Measurements from ENCODE around the gene CFAP74. TPM values are rescaled to one million over a fixed set of nuclear protein-coding genes. Genes with fewer than 3 reads are reported as not detected.
"Not testable (repeated sequence)": the region's sequence is repeated elsewhere in the genome, so short reads cannot be mapped to it uniquely, and the experiment has no call there.

CFAP74 gene
- total RNA-seq, 2 experiments from 2014 or later: not detected

DNA sequence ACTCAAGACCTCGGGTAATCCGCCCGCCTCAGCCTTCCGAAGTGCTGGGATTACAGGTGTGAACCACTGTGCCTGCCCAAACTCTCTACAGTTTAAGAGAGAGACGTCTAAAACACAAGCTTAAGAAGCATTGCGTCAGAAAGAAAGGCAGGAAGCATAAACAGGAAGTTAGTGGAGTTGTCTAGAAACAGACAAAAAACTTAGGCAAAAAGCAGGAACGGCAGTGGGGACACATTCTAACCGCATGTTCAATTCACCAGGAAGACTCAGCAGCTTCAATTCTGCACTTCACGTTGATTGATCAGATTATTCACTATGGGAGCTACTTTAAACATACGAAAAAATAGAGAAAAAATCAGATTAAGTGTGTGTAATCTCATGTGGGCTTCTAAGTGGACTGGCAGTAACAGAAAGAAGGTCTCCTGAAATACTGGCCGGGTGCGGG lies 7.4 kb downstream of the CFAP74 start:
- DNase-seq: no peak
- H3K36me3 Mint-ChIP-seq (ENCODE audit: low read depth): no peaks in the 10 kb centered on the region
- ChIA-PET CTCF (interaction anchor here (0.8 to 1.1 kb wide), 2 partner anchors 36 to 49 kb away, joined by 3 read pairs; no protein-coding TSS in a partner anchor), POLR2A (interaction anchor here (1.2 kb wide), 1 partner anchor 624 kb away, joined by 3 read pairs; no protein-coding TSS in a partner anchor)
- H3K4me3 Mint-ChIP-seq: no peak overlapping the region
- H3K9me3 Mint-ChIP-seq: no peaks in the 10 kb centered on the region
- no peak overlapping the region for H3K27ac Mint-ChIP-seq
- H3K4me1 Mint-ChIP-seq: peaks cover 11% of the 10 kb centered on the region
- H3K27me3 Mint-ChIP-seq: peaks cover 10% of the 10 kb centered on the region

DNA sequence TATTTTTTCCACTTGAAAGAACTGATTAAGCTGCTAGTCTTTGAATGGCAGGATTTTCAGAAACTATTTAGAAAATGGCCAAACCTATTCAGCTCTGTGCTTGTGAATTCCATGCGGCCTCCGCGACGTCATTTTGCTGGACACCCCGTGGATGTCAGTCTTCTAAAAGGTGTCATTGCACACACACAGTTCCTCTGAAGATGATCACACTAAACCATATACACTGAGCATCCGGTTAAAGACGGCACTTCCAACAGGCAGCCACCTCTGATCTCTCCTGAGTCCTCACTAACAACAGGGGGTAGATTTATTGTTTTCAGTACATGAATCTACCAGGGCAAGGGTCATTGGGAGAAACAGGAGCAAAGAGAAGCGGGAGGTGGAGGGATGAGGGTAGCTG lies 9.1 kb downstream of the CFAP74 start:
- ChIA-PET CTCF (no interaction called here), POLR2A (no interaction called here)
- Mint-ChIP-seq H3K4me3 (no peak overlapping the region), H3K27me3 (peaks cover 11% of the 10 kb centered on the region), H3K36me3 (ENCODE audit: low read depth) (no peaks in the 10 kb centered on the region), H3K27ac (no peak overlapping the region), H3K4me1 (peaks cover 11% of the 10 kb centered on the region), H3K9me3 (no peaks in the 10 kb centered on the region)
- no peak for DNase-seq

DNA sequence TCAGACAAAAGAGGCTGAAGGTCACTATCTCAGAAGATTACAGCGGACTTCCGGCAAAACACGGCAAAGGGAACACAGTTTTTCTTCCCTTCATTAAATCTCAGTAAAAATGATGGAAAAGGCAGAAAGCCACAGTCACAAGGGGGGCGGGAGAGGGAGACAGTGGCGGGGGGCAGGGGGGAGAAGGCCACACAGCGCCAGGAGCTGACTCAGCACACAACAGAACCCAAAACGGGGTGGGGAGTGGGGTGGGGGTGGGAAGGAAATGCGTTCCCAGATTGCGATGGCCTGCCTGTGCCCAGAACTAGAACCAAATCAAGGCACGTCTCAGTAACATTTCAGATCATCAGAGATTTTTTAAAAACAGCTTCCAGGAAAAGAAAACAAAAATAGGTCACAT lies 13.4 kb downstream of the CFAP74 start:
- no peak for DNase-seq
- Mint-ChIP-seq H3K4me1 (peaks cover 4% of the 10 kb centered on the region), H3K4me3 (no peak overlapping the region), H3K9me3 (no peaks in the 10 kb centered on the region), H3K27ac (no peak overlapping the region), H3K27me3 (peaks cover 10% of the 10 kb centered on the region), H3K36me3 (ENCODE audit: low read depth) (no peaks in the 10 kb centered on the region)
- ChIA-PET CTCF (interaction anchor here (1.4 kb wide), 1 partner anchor 55 kb away, joined by 7 read pairs; no protein-coding TSS in a partner anchor), POLR2A (no interaction called here)

DNA sequence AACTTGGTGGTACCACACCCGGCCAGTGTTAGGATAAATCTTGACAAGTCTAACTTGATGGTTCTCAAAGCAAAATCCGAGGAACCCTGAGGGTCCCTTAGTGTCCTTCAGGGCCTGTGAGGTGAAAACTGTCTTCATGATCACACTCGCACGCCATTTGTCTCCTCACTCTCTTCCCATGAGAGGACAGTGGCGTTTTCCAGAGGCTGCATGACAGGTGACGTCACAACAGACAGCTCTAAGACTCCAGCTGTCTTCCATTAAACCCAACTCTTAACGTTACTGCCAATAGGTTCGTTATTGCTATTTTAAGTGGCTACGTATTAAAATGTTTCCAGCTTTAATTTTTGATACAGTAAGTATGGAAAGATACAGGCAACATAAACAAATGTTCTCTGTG lies 13.8 kb downstream of the CFAP74 start:
- CTCF ChIA-PET: interaction anchor here (1.4 kb wide), 1 partner anchor 55 kb away, joined by 7 read pairs; no protein-coding TSS in a partner anchor
- no peak for DNase-seq
- peaks cover 10% of the 10 kb centered on the region for H3K27me3 Mint-ChIP-seq
- H3K27ac Mint-ChIP-seq: no peak overlapping the region
- no peaks in the 10 kb centered on the region for H3K36me3 Mint-ChIP-seq (ENCODE audit: low read depth)
- no peaks in the 10 kb centered on the region for H3K9me3 Mint-ChIP-seq
- H3K4me1 Mint-ChIP-seq: peaks cover 3% of the 10 kb centered on the region
- no peak overlapping the region for H3K4me3 Mint-ChIP-seq
- POLR2A ChIA-PET: no interaction called here

DNA sequence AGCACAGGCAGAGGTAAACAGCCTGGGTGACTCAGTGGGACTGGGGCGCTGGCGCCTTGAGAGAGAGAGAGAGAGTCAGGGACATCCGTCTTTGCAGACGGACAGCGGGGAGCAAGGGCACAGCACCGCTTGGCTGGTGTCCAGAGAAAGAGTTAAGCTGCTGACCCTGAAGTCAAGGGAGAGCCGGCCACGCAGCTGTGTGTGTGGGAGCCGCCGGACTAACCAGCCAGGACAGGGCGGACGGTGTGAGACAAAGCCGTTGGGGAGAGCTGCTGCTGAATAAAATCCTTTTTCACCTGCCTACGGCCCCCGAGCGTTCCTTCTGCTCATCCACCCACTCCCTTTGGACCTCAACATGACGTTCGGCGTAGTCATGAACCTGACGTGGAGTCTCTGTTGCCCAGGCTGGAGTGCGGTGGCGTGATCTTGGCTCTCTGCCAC lies 14.5 kb downstream of the CFAP74 start:
- CTCF ChIA-PET: no interaction called here
- Mint-ChIP-seq H3K27ac (no peak overlapping the region), H3K36me3 (ENCODE audit: low read depth) (no peaks in the 10 kb centered on the region), H3K9me3 (no peaks in the 10 kb centered on the region), H3K4me1 (no peaks in the 10 kb centered on the region), H3K27me3 (peaks cover 10% of the 10 kb centered on the region), H3K4me3 (no peak overlapping the region)
- POLR2A ChIA-PET: no interaction called here
- DNase-seq: no peak

- POLR2A ChIA-PET: no interaction called here
- Mint-ChIP-seq H3K4me1 (no peaks in the 10 kb centered on the region), H3K4me3 (no peak overlapping the region), H3K27ac (no peak overlapping the region), H3K36me3 (ENCODE audit: low read depth) (no peaks in the 10 kb centered on the region), H3K27me3 (peaks cover 10% of the 10 kb centered on the region), H3K9me3 (no peaks in the 10 kb centered on the region)
- no peak for DNase-seq
- CTCF ChIA-PET: no interaction called here
These were observed 15.3 kb downstream of the CFAP74 start for GRCh38 chr1:1988061-1988945.

DNA sequence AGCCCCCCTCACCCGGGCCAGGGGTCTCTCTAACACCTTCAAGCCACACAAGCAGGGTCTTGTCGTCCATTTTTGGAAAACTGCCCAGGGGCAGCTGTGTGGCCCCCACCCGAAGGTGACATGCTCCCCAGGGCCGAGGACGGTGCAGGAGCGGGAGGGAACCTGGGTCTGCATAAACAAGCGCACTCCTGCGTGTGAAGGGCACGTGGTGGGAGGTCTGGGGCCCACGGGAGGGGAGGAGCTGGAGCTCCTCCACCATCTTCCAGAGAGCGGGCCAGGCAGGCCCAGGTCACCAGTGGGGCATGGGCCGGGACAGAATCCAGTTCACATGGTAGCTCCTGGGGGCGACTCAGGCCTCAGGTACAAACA lies 16.5 kb downstream of the CFAP74 start:
- H3K27ac Mint-ChIP-seq: no peak overlapping the region
- DNase-seq: no peak
- POLR2A ChIA-PET: no interaction called here
- no peaks in the 10 kb centered on the region for H3K9me3 Mint-ChIP-seq
- CTCF ChIA-PET: no interaction called here
- no peak overlapping the region for H3K4me3 Mint-ChIP-seq
- H3K27me3 Mint-ChIP-seq: peaks cover 10% of the 10 kb centered on the region
- H3K4me1 Mint-ChIP-seq: no peaks in the 10 kb centered on the region
- no peaks in the 10 kb centered on the region for H3K36me3 Mint-ChIP-seq (ENCODE audit: low read depth)

DNA sequence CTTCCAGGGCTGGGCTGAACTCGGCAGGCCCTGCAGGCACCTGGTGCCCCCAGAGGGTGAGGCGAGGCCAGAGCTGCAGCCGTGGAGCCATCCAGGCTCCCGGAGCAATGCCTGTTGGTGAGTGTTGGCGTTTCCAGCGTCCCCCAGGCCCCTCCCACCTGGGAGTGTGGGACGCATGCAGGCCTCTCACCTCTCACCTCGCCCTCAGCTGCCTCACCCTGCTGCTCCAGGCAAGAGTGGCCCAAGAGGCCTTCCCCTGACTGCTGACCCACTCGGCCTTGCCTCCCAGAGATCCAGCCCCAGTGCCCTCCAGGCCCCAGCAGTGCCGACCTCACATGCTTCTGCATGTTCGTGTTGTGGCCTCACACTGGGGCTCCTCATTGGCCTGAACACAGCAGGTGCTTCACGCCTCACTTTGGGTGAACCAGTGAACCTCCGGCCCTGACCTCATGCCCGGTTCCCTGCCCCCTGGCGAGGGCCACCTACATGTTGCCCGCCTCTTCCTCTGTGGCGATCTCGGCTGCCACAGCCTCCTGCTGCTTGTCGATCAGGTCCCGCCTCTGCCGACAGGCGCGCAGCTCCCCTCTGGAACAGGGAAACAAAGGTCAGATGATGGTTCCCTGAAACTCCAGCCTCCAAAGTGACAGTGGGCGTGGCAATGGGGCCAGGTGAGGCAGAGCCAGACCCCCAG lies 17.0 kb downstream of the CFAP74 start:
- no peak overlapping the region for H3K4me3 Mint-ChIP-seq
- ChIA-PET POLR2A (no interaction called here), CTCF (no interaction called here)
- H3K36me3 Mint-ChIP-seq (ENCODE audit: low read depth): no peaks in the 10 kb centered on the region
- DNase-seq: no peak
- peaks cover 10% of the 10 kb centered on the region for H3K27me3 Mint-ChIP-seq
- no peaks in the 10 kb centered on the region for H3K4me1 Mint-ChIP-seq
- H3K27ac Mint-ChIP-seq: no peak overlapping the region
- no peaks in the 10 kb centered on the region for H3K9me3 Mint-ChIP-seq

- ChIA-PET POLR2A (no interaction called here), CTCF (no interaction called here)
- Mint-ChIP-seq H3K4me3 (no peak overlapping the region), H3K27ac (no peak overlapping the region), H3K27me3 (peaks cover 8% of the 10 kb centered on the region), H3K36me3 (ENCODE audit: low read depth) (no peaks in the 10 kb centered on the region), H3K4me1 (no peaks in the 10 kb centered on the region), H3K9me3 (peaks cover 1% of the 10 kb centered on the region)
- no peak for DNase-seq
These were observed 18.1 kb downstream of the CFAP74 start for GRCh38 chr1:1985375-1986050.

DNA sequence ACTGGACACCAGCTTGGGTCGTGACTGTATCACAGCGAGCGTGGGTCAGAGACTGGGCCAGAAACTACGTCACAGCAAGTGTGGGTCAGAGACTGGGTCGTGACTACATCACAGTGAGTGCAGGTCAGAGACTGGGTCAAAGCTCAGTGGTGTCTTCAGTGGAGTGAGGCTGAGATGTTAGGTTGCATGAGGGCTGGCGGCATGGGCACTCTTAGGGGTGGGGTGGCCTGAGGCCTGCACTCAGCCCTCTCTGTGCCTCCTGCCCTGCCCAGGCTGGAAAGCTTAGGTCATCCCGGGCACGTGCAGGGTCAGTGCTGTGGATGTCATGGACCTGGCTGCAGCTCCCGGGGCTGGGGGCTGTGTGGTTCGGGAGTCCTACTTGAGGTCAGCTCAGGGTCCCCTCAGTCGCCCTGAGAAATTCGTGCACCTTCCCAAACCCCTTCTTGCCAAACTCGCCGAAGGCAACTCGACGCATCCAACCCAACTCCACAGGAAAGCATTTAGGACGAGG lies 19.0 kb downstream of the CFAP74 start:
- Mint-ChIP-seq H3K27ac (no peak overlapping the region), H3K4me1 (no peaks in the 10 kb centered on the region), H3K9me3 (peaks cover 2% of the 10 kb centered on the region), H3K27me3 (peaks cover 5% of the 10 kb centered on the region), H3K4me3 (no peak overlapping the region), H3K36me3 (ENCODE audit: low read depth) (no peaks in the 10 kb centered on the region)
- CTCF ChIA-PET: no interaction called here
- DNase-seq: no peak
- POLR2A ChIA-PET: no interaction called here

DNA sequence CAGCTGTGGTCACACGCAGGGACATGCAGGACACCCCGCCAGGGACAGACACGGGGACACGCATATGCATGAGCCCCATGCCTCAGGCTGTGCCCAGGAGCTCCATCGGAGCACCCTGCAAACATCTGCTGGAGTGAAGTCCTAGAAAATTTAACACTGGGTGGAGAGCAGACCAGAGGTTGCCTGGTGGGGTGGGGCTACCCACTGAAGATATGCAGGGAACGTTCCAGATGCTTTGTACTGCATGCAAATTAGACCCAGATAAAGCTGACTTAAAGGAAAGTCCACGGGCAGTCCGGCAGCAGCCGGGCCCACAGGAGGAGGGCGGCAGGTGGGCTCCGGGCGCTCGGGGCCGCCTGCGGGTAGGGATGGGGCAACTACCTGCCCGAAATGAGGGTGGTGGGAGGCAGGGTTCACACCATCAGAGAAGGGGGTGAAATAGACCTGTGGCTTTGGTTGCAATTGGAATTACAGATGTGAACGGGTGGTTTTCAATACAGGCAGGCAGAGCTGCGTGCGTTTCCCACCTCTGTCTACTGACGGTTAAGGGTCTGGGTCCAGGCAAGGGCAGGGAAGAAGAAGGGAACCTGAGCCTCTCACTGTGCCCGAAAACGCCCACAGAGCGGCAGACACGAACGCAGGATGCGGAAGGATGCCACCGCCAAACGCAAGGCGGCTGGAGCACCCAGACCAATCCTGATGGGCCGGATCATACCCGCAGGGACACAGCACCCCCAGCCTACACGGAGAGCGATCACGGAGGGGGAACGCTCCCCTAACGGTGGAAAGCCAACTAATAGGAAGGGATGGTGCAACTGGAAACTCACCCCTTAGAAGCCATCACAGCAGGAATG lies 21.0 kb downstream of the CFAP74 start:
- POLR2A ChIA-PET: no interaction called here
- DNase-seq: no peak
- H3K4me1 Mint-ChIP-seq: no peaks in the 10 kb centered on the region
- H3K4me3 Mint-ChIP-seq: no peak overlapping the region
- H3K27me3 Mint-ChIP-seq: no peaks in the 10 kb centered on the region
- CTCF ChIA-PET: no interaction called here
- peaks cover 7% of the 10 kb centered on the region for H3K36me3 Mint-ChIP-seq (ENCODE audit: low read depth)
- peaks cover 11% of the 10 kb centered on the region for H3K9me3 Mint-ChIP-seq
- H3K27ac Mint-ChIP-seq: no peak overlapping the region

DNA sequence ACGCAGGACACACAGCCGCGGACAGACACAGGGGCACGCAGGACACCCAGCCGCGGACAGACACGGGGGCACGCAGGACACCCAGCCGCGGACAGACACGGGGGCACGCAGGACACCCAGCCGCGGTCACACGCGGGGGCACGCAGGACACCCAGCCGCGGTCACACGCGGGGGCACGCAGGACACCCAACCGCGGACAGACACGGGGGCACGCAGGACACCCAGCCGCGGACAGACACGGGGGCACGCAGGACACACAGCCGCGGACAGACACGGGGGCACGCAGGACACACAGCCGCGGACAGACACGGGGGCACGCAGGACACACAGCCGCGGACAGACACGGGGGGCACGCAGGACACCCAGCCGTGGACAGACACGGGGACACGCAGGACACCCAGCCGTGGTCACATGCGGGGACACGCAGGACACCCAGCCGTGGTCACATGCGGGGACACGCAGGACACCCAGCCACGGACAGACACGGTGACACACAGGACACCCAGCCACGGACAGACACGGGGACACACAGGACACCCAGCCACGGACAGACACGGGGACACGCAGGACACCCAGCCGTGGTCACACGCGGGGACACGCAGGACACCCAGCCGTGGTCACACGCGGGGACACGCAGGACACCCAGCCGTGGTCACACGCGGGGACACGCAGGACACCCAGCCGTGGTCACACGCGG lies 21.8 kb downstream of the CFAP74 start:
- POLR2A ChIA-PET; H3K27ac Mint-ChIP-seq; H3K4me1 Mint-ChIP-seq; H3K4me3 Mint-ChIP-seq; DNase-seq; CTCF ChIA-PET; H3K27me3 Mint-ChIP-seq; H3K36me3 Mint-ChIP-seq (ENCODE audit: low read depth): not testable (repeated sequence)
- peaks cover 11% of the 10 kb centered on the region for H3K9me3 Mint-ChIP-seq

All from activated CD4-positive, alpha-beta memory T cell treated with anti-CD3 and anti-CD28 coated beads, Interleukin-2, amount 10 ng/mL, durations not matched to agents 7 days and 5 days (primary cell).